GM10266 (cell line): ENCODE measurements around the gene CHRM1.
"Not testable (repeated sequence)": the region's sequence is repeated elsewhere in the genome, so short reads cannot be mapped to it uniquely, and the experiment has no call there.

Experiments used
- DNase-seq: peaks from one replicate; pipeline ENCODE4 v3.0.0; 2012; ENCODE audit errors: extremely low spot score
- CTCF ChIP-seq: IDR thresholded peaks from 2 replicates; pipeline ENCODE4 v1.5.1; 2012; ENCODE audit warnings: mild to moderate bottlenecking, low read depth; ENCODE audit not compliant: control insufficient read depth, insufficient read depth; ENCODE audit errors: missing control alignments

The CHRM1 gene

DNA sequence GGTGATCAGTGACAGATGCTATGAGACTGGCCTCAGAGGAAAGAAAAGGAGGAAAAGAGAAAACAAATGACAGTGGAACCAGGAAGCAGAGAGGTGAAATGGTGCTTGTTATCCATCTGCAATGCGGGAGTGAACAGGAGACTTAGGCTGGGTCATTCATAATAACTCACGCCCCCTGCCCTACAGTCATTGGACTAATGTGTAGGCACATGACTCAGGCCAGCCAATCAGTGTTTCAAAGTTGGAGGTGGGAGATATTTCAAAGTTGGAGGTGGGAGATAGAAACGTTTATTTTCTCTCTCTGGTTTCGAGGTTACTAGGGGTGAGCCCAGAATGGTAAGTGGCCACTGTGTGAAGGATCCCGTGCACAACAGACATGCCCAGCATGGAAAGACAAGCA, 33.3 kb upstream of the CHRM1 start:
- DNase-seq, result no peak
- TF ChIP-seq CTCF, result no peak

DNA sequence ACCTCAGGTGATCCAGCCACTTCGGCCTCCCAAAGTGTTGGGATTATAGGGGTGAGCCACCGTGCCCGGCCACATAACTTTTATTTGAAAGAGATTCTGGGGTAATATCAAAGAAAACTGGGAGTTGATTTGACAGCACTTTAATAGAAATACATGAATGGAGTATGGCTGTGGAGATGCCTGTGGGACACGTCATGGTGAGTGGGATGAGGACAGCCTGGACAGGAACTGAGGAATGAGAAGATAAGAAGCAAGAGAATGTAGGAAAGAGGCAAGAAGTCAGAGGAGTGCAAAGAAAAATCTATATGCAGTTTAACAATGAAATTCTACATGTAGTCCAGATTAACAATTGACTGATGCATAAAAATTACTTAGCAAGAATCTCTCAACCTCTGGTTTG, 32.6 kb upstream of the CHRM1 start:
- no peak for DNase-seq
- TF ChIP-seq CTCF, result no peak

GRCh38 chr11:62948765-62949320, 27.7 kb upstream of the CHRM1 start:
- no peak for DNase-seq
- TF ChIP-seq CTCF, result no peak

DNA sequence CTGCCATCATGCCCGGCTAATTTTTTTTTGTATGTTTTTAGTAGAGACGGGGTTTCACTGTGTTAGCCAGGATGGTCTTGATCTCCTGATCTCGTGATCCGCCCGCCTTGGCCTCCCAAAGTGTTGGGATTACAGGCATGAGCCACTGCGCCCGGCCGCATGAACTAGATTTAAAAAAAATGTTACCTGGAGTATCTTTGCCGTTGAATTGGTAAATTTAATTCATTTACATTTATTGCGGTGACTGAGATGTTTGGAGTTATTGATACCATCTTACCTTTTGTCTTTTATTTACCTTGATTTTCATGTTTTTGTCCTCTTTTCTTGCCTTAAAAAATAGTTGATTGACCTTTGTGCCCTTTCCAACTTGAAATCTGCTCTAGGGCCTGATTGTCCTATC, 24.4 kb upstream of the CHRM1 start:
- DNase-seq, result not testable (repeated sequence)

- DNase-seq, result not testable (repeated sequence)
Measured at GRCh38 chr11:62937528-62937927, 16.4 kb upstream of the CHRM1 start.

GRCh38 chr11:62934496-62934785, 13.3 kb upstream of the CHRM1 start:
- no peak for TF ChIP-seq CTCF
- no peak for DNase-seq

GRCh38 chr11:62933750-62934495, 12.8 kb upstream of the CHRM1 start:
- no peak for DNase-seq
- TF ChIP-seq CTCF, result no peak

GRCh38 chr11:62933285-62933684, 12.1 kb upstream of the CHRM1 start:
- no peak for DNase-seq
- TF ChIP-seq CTCF, result no peak
